DND-41 (cell line): ENCODE data around the gene JAM2.

ENCODE experiments used
- ATAC-seq: fragments of 200-7000 bp; cut with Tn5 transposase; 3 replicates; pipeline ENCODE4 v1.9.1; 2021; ENCODE audit warnings: low read depth; ENCODE audit not compliant: insufficient read depth
- DNase-seq: peaks from one replicate; pipeline ENCODE4 v3.0.0-alpha.2; 2020
- H2AFZ ChIP-seq: 2 replicates; pipeline ENCODE4 v1.6.0; 2012; ENCODE audit warnings: low read depth, low read length
- H3K27ac ChIP-seq: 2 replicates; pipeline ENCODE4 v1.5.1; 2012; ENCODE audit warnings: low read length, inconsistent platforms
- H3K27me3 ChIP-seq: fragments of 200-600 bp; sonication (generic); 2 replicates; pipeline ENCODE4 v1.6.0; 2012; ENCODE audit warnings: low read length, mild to moderate bottlenecking, inconsistent platforms; ENCODE audit not compliant: insufficient read depth, poor library complexity
- H3K36me3 ChIP-seq: 2 replicates; pipeline ENCODE4 v1.5.1; 2012; ENCODE audit warnings: low read length, inconsistent platforms; ENCODE audit not compliant: insufficient read depth
- H3K4me1 ChIP-seq: 2 replicates; pipeline ENCODE4 v1.5.1; 2012; ENCODE audit warnings: mild to moderate bottlenecking, low read length; ENCODE audit not compliant: insufficient read depth
- H3K4me2 ChIP-seq: 2 replicates; pipeline ENCODE4 v1.6.0; 2012; ENCODE audit warnings: mild to moderate bottlenecking, moderate library complexity, low read length, inconsistent platforms; ENCODE audit not compliant: insufficient read depth
- H3K4me3 ChIP-seq, 2 experiments: fragments of 200-600 bp in 1 of 2; shearing (Covaris generic) in 1 of 2; 2 replicates each; pipeline ENCODE4 v1.5.1; 2012 to 2016; ENCODE audit warnings: inconsistent platforms in 2 of 2, low read length in 2 of 2, mild to moderate bottlenecking in 2 of 2, low read depth in 1 of 2, moderate library complexity in 1 of 2
- H3K79me2 ChIP-seq: 2 replicates; pipeline ENCODE4 v1.6.0; 2012; ENCODE audit warnings: low read length, inconsistent platforms; ENCODE audit not compliant: insufficient read depth
- H3K9ac ChIP-seq: 2 replicates; pipeline ENCODE4 v1.6.0; 2012; ENCODE audit warnings: low read depth, mild to moderate bottlenecking, inconsistent platforms, low read length, moderate library complexity
- H3K9me3 ChIP-seq: 2 replicates; pipeline ENCODE4 v1.5.1; 2012; ENCODE audit warnings: low read length, moderate library complexity, mild to moderate bottlenecking, inconsistent platforms; ENCODE audit not compliant: insufficient read depth, severe bottlenecking
- H4K20me1 ChIP-seq: 2 replicates; pipeline ENCODE4 v1.6.0; 2012; ENCODE audit warnings: low read length; ENCODE audit not compliant: insufficient read depth
- EZH2 ChIP-seq: IDR thresholded peaks from 3 replicates; pipeline ENCODE4 v1.6.1; 2012; ENCODE audit warnings: borderline replicate concordance, low read depth, mild to moderate bottlenecking, moderate library complexity, low read length, inconsistent platforms; ENCODE audit not compliant: severe bottlenecking
- TF ChIP-seq, protein P1 (sequence below): IDR thresholded peaks from 2 replicates; pipeline ENCODE4 v1.5.1; 2012; ENCODE audit warnings: borderline replicate concordance, low read length, moderate library complexity, mild to moderate bottlenecking; ENCODE audit not compliant: poor library complexity, severe bottlenecking; ENCODE audit errors: extremely low read depth

The JAM2 gene

DNA sequence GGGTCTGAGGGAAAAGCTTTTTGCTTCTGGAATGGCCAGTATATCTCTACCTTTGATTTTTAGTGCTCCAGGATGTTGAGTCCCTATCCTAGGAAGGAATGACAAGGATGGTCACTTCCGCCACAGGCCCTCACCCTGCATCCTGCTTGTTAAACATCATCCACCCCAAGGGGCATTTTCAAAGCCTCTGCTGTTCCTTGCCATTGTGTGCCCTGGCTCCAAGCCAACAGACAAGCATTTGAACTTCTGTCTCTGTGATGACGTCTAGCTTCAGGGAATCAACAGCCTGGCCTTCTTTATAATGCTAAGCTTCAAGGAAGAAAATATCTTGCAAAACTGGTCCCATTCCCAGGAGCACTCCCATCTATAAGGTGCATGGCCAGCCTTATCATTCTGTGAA, 12.3 kb upstream of the JAM2 start:
- DNase-seq (no peak), ATAC-seq (no peak)
- no peak overlapping the region for H3K9ac ChIP-seq
- no peak overlapping the region for H3K4me3 ChIP-seq
- H4K20me1 ChIP-seq = no peaks in the 10 kb centered on the region
- no peaks in the 10 kb centered on the region for H3K9me3 ChIP-seq
- H3K36me3 ChIP-seq = no peaks in the 10 kb centered on the region
- H3K4me2 ChIP-seq = no peak overlapping the region
- H2AFZ ChIP-seq = no peak overlapping the region
- no peaks in the 10 kb centered on the region for H3K79me2 ChIP-seq
- no peaks in the 10 kb centered on the region for H3K27me3 ChIP-seq
- no peak overlapping the region for H3K27ac ChIP-seq
- H3K4me1 ChIP-seq = no peaks in the 10 kb centered on the region
- TF ChIP-seq, protein P1, sequence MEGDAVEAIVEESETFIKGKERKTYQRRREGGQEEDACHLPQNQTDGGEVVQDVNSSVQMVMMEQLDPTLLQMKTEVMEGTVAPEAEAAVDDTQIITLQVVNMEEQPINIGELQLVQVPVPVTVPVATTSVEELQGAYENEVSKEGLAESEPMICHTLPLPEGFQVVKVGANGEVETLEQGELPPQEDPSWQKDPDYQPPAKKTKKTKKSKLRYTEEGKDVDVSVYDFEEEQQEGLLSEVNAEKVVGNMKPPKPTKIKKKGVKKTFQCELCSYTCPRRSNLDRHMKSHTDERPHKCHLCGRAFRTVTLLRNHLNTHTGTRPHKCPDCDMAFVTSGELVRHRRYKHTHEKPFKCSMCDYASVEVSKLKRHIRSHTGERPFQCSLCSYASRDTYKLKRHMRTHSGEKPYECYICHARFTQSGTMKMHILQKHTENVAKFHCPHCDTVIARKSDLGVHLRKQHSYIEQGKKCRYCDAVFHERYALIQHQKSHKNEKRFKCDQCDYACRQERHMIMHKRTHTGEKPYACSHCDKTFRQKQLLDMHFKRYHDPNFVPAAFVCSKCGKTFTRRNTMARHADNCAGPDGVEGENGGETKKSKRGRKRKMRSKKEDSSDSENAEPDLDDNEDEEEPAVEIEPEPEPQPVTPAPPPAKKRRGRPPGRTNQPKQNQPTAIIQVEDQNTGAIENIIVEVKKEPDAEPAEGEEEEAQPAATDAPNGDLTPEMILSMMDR = no peak
- TF ChIP-seq EZH2 = no peak

DNA sequence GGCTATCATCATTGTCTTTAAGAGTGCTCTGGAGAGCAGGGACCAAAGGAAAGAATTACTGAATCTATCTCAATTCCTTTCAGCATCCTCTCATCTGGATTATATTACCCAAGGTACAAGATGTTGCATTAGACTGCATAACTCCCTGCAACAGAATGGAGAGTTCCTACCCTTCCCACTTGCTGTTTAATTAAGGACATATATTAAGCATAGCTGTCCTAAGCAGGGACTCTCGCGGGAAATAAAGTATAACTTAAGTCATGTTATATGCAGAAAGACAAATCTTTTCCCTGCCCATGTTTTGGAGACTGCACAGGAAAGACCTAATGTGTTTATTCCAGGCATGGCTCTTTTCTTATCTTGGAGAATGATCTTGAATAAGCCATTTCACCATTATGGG, 6.8 kb upstream of the JAM2 start:
- Histone ChIP-seq H3K9me3 (no peaks in the 10 kb centered on the region), H3K27me3 (no peaks in the 10 kb centered on the region), H2AFZ (no peak overlapping the region), H3K4me3 (no peak overlapping the region), H3K27ac (no peak overlapping the region), H4K20me1 (no peaks in the 10 kb centered on the region), H3K4me2 (no peak overlapping the region), H3K36me3 (no peaks in the 10 kb centered on the region), H3K4me1 (no peaks in the 10 kb centered on the region), H3K79me2 (no peaks in the 10 kb centered on the region), H3K9ac (no peak overlapping the region)
- ATAC-seq (no peak), DNase-seq (no peak)
- TF ChIP-seq, protein P1 = no peak
- TF ChIP-seq EZH2 = no peak

DNA sequence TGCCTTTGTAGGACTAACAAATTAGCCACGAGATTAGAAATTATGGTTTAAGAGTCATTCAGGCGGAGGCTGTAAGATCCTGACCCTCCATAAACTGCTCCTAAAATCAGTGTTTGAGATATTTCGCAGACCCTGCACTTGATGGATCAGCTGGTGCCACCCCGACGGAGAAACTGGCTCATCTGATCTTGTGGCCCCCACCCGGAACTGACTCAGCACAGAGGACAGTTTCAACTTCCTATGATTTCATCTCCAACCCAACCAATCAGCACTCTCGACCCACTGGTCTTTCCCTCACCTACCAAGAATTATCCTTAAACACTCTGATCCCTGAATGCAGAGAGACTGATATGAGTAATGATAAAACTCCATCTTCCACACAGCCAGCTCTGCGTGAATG, 3.7 kb upstream of the JAM2 start:
- H3K27ac ChIP-seq = no peak overlapping the region
- no peaks in the 10 kb centered on the region for H3K36me3 ChIP-seq
- H3K4me2 ChIP-seq = no peak overlapping the region
- no peaks in the 10 kb centered on the region for H4K20me1 ChIP-seq
- no peaks in the 10 kb centered on the region for H3K79me2 ChIP-seq
- H3K4me3 ChIP-seq = no peak overlapping the region
- DNase-seq = no peak
- no peak for ATAC-seq
- H2AFZ ChIP-seq = no peak overlapping the region
- no peaks in the 10 kb centered on the region for H3K27me3 ChIP-seq
- H3K4me1 ChIP-seq = no peaks in the 10 kb centered on the region
- H3K9ac ChIP-seq = no peak overlapping the region
- H3K9me3 ChIP-seq = no peaks in the 10 kb centered on the region
- no peak for TF ChIP-seq EZH2
- TF ChIP-seq, protein P1 = no peak

DNA sequence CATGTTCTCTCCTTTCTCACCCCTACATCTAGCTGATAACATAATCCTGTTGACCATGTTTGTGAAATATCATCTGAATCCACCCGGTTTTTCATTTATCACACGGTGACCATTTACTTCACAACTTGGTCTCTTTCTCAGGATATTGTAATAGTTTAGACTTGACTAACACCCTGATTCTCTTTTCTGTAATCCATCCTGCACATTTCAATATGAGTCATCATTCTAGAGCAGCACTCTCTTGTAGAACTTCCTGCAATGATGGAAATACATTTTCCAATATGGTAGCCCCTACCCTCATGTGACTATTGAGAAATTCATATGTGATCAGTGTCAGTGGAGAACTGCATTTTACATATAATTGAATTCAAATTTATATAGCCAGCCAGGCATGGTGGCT, 2.3 kb upstream of the JAM2 start:
- ATAC-seq (no peak), DNase-seq (no peak)

More for the DNA sequence above, 2.3 kb upstream of the JAM2 start:
- no peak overlapping the region for H3K4me2 ChIP-seq
- no peaks in the 10 kb centered on the region for H3K79me2 ChIP-seq
- no peak overlapping the region for H3K27ac ChIP-seq
- no peaks in the 10 kb centered on the region for H3K27me3 ChIP-seq
- no peaks in the 10 kb centered on the region for H3K9me3 ChIP-seq
- no peak overlapping the region for H3K4me3 ChIP-seq
- H3K4me1 ChIP-seq = no peaks in the 10 kb centered on the region
- H4K20me1 ChIP-seq = no peaks in the 10 kb centered on the region
- H2AFZ ChIP-seq = no peak overlapping the region
- TF ChIP-seq EZH2 = no peak
- TF ChIP-seq, protein P1 = no peak
- H3K9ac ChIP-seq = no peak overlapping the region
- no peaks in the 10 kb centered on the region for H3K36me3 ChIP-seq
